Kidney epithelial cell (primary cell): ENCODE data around the gene SCARB1. TPM values are rescaled to one million over a fixed set of nuclear protein-coding genes. Genes with fewer than 3 reads are reported as not detected.

Experiments used
- DNase-seq: peaks from one replicate; pipeline ENCODE4 v3.0.0-alpha.2; 2010; ENCODE audit warnings: low read depth
- H3K27me3 ChIP-seq: 2 replicates; pipeline ENCODE4 v1.6.0; 2011; ENCODE audit warnings: low read length; ENCODE audit not compliant: control insufficient read depth, insufficient read depth
- H3K36me3 ChIP-seq: 2 replicates; pipeline ENCODE4 v1.5.1; 2011; ENCODE audit warnings: low read length; ENCODE audit not compliant: control insufficient read depth, insufficient read depth
- H3K4me3 ChIP-seq: 2 replicates; pipeline ENCODE4 v1.5.1; 2011; ENCODE audit warnings: low read depth, mild to moderate bottlenecking, control low read depth, low read length
- total RNA-seq: library from RNA; depleted of rRNA; stranded (reverse); fragments of >200 nt; gene quantifications from 2 replicates; pipeline ENCODE4 v1.2.3, GENCODE V29; 2015
- TF ChIP-seq, protein P1 (sequence below): IDR thresholded peaks from 2 replicates; pipeline ENCODE4 v1.5.1; 2011; ENCODE audit warnings: mild to moderate bottlenecking, moderate library complexity, low read length, control low read depth, inconsistent platforms; ENCODE audit not compliant: insufficient read depth, poor library complexity, severe bottlenecking

The SCARB1 gene
- total RNA-seq, 1 donor from 2014 or later = 30.0 TPM

DNA sequence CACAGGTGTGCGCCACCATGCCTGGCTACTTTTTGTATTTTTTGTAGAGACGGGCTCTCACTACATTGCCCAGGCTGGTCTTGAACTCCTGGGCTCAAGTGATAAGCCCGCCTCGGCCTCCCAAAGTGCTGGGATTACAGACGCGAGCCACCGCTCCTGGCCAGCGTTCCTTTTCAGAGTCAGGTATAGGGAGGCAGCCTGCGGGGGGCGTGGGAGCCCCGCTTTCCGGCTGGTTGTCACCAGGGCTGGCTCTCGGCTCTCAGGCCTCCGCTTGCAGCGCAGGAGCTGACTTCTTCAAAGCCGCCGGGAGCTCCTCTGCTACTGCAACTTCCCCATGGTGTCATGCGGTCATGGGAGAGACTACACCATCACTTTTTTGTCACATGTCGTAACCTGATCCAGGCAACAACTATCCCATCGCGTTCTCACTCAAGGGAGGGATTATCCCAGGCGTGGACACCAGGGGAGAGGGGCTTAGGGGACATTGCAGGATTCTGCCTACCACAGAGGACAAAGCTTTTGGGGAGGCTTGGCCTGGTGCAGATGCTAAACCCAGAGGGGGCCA is 129.4 kb downstream of the SCARB1 start:
- DNase-seq = no peak
- H3K27me3 ChIP-seq = no peaks in the 10 kb centered on the region
- no peaks in the 10 kb centered on the region for H3K36me3 ChIP-seq
- TF ChIP-seq, protein P1, sequence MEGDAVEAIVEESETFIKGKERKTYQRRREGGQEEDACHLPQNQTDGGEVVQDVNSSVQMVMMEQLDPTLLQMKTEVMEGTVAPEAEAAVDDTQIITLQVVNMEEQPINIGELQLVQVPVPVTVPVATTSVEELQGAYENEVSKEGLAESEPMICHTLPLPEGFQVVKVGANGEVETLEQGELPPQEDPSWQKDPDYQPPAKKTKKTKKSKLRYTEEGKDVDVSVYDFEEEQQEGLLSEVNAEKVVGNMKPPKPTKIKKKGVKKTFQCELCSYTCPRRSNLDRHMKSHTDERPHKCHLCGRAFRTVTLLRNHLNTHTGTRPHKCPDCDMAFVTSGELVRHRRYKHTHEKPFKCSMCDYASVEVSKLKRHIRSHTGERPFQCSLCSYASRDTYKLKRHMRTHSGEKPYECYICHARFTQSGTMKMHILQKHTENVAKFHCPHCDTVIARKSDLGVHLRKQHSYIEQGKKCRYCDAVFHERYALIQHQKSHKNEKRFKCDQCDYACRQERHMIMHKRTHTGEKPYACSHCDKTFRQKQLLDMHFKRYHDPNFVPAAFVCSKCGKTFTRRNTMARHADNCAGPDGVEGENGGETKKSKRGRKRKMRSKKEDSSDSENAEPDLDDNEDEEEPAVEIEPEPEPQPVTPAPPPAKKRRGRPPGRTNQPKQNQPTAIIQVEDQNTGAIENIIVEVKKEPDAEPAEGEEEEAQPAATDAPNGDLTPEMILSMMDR = no peak
- H3K4me3 ChIP-seq = no peak overlapping the region

DNA sequence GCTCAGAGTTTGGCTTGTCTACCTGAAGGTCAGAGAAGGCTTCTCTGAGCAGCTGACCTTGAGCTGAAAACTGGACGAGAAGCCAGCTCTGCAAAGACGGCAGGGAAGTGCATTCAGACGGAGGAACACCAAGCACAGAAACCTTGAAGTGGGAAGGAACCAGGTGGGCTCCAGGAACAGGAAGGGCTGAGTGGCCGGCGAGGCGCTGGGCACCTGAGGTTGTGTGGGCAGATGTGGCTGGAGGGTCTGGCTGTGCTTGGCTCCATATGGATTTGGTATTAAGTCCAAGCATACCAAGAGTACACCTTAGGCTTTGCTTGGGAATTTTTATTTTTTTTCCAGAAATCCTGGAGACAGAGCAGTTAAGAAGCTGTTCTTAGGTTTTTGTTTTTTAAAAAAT is 130.6 kb downstream of the SCARB1 start:
- no peaks in the 10 kb centered on the region for H3K27me3 ChIP-seq
- H3K4me3 ChIP-seq = no peak overlapping the region
- TF ChIP-seq, protein P1 = no peak
- DNase-seq = no peak
- no peaks in the 10 kb centered on the region for H3K36me3 ChIP-seq

DNA sequence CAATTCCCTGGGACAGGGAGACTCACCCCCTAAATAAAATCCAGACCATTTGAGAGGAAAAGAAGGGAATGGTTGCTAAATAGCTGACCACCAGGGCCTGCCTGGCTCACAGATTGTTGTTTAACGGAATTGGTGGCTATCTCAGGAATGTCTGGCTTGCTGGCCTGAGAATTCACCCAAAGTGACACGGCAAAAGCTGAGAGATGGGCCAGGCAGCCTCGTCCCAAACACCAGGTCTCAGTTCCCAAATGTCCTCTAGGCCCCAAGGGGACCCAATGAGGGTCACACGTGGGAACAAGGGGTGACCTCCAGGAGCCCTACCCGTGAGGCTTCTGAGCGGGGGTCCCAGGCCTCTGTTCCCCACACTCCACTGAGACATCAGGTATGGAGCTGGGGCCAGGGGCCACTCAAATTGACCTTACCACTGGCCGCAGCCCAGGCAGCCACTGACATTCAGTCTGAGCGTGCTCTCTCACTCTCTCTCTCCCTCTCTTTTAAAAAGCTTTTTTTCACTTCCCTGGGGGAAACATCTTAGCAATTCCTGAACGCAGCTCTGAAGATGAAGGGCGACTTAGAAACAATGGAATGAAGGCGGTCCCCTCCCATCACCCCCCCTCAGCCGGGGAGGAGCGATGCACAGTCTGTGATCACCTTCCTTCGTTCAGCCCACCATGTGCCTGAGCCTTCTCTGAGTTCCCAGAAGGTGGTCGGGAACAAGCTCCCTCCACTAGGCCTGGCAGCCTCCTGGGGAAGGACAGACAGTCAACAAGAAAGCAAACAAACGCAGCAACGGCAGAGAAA is 131.2 kb downstream of the SCARB1 start:
- H3K4me3 ChIP-seq = no peak overlapping the region
- TF ChIP-seq, protein P1 = no peak
- DNase-seq = no peak
- no peaks in the 10 kb centered on the region for H3K27me3 ChIP-seq
- no peaks in the 10 kb centered on the region for H3K36me3 ChIP-seq

DNA sequence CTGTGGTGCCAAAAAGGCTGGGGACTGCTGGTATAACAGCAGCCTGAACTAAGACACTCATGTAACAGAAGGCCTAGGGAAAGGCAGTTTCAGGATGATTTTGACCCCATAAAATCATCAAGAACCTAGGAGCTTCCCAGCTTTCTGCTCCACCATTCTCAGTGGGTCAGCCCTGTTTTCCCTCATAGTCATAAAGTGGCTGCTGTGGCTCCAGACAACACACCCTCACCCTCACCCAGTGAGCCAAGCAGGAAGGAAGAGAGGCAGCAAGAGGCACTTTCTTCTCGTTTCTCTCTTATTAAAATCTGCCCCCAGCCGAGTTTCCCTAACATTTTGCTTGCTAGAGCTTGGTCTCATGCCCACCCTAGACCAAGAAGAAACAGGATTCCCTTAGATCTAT is 131.8 kb downstream of the SCARB1 start:
- no peak for DNase-seq
- TF ChIP-seq, protein P1 = no peak
- Histone ChIP-seq H3K4me3 (no peak overlapping the region), H3K27me3 (no peaks in the 10 kb centered on the region), H3K36me3 (no peaks in the 10 kb centered on the region)

DNA sequence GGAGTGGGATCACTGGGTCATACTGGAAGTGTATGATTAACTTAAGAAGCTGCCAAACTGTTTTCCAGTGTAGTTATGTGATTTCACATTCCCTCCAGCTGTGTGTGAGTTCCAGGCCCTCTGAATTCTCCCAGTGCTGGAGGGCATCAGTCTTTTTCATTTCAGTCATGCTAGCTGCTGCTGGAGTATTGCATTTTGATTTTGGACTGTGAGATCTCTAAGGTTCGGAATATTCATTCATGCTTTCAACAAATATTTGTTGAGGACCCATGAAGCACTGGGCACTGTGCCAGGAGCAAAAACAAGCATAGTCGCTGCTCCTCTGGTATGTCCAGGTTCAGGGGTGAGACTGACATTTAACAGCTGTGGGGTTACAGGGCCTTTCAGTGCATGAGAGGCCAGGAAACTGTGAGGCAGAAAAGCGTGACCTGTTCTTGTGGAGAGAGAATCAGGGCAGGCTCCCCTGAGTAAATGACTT is 133.2 kb downstream of the SCARB1 start:
- Histone ChIP-seq H3K4me3 (no peak overlapping the region), H3K36me3 (no peaks in the 10 kb centered on the region), H3K27me3 (no peaks in the 10 kb centered on the region)
- TF ChIP-seq, protein P1 = no peak
- DNase-seq = peak; percentile 76

DNA sequence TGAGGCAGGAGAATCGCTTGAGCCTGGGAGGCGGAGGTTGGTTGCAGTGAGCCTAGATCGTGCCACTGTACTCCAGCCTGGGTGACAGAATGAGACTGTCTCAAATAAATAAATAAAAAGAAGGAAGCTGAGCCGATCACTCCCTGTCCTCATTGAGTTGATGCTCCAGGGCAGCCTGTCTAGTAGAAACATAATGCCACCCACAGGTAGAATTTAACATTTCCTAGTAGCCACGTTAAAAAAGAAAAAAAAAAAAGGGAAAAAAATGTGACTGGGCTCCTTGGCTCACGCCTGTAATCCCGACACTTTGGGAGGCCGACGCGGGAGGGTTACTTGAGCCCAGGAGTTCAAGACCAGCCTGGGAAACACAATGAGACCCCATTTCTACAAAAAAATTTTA is 135.7 kb downstream of the SCARB1 start:
- TF ChIP-seq, protein P1 = no peak
- DNase-seq = no peak
- H3K4me3 ChIP-seq = no peak overlapping the region
- no peaks in the 10 kb centered on the region for H3K27me3 ChIP-seq
- no peaks in the 10 kb centered on the region for H3K36me3 ChIP-seq
